ENCODE results near the gene MARF1. TPM values are rescaled to one million over a fixed set of nuclear protein-coding genes. Genes with fewer than 3 reads are reported as not detected.

Gene MARF1
- total and polyA plus RNA-seq, 2 of the 8 experiments (the other 6 are each of a cell fraction or from before 2014, with no cell fraction given) = 5.6 to 31.4 TPM

GRCh38 chr16:15594711-15595320, 48.1 kb downstream of the MARF1 start (continued):
- TF ChIP-seq TEAD4 (IDR thresholded peaks at IDR 0.05; ENCODE audit: low read depth, low read length) = no peak

Data from H1 (cell line).